H9 (cell line): Measurements from ENCODE around the gene VGLL3. TPM values are rescaled to one million over a fixed set of nuclear protein-coding genes. Genes with fewer than 3 reads are reported as not detected.

Source experiments
- DNase-seq: peaks from one replicate; pipeline ENCODE4 v3.0.0-alpha.2; 2017
- H2AFZ ChIP-seq: one replicate; pipeline ENCODE4 v1.6.1; 2013; ENCODE audit warnings: mild to moderate bottlenecking, low read length, control low read depth, moderate library complexity
- H2AK5ac ChIP-seq: 2 replicates; pipeline ENCODE4 v1.6.1; 2013; ENCODE audit warnings: low read length, control low read depth, mixed read lengths; ENCODE audit not compliant: insufficient read length
- H2BK120ac ChIP-seq: one replicate; pipeline ENCODE4 v1.6.1; 2013; ENCODE audit warnings: low read depth, mild to moderate bottlenecking, low read length, control low read depth, inconsistent platforms; ENCODE audit not compliant: poor library complexity, severe bottlenecking
- H2BK12ac ChIP-seq: 2 replicates; pipeline ENCODE4 v1.6.1; 2013; ENCODE audit warnings: low read length, control low read depth, mixed read lengths, low read depth; ENCODE audit not compliant: insufficient read length
- H2BK15ac ChIP-seq: 2 replicates; pipeline ENCODE4 v1.6.1; 2013; ENCODE audit warnings: low read depth, low read length, control low read depth
- H2BK20ac ChIP-seq: one replicate; pipeline ENCODE4 v1.6.1; 2013; ENCODE audit warnings: low read depth, mild to moderate bottlenecking, low read length, control low read depth, inconsistent platforms; ENCODE audit not compliant: poor library complexity, severe bottlenecking
- H2BK5ac ChIP-seq: 2 replicates; pipeline ENCODE4 v1.6.1; 2013; ENCODE audit warnings: low read length, control low read depth, mixed read lengths; ENCODE audit not compliant: insufficient read length
- H3K14ac ChIP-seq: 2 replicates; pipeline ENCODE4 v1.6.1; 2013; ENCODE audit warnings: low read length, control low read depth; ENCODE audit not compliant: insufficient read depth
- H3K18ac ChIP-seq: 2 replicates; pipeline ENCODE4 v1.6.1; 2013; ENCODE audit warnings: low read depth, mild to moderate bottlenecking, mixed read lengths, low read length, control low read depth; ENCODE audit not compliant: insufficient read length
- H3K23ac ChIP-seq: 2 replicates; pipeline ENCODE4 v1.6.1; 2013; ENCODE audit warnings: low read length, control low read depth, mixed read lengths, low read depth; ENCODE audit not compliant: insufficient read length
- H3K23me2 ChIP-seq: 2 replicates; pipeline ENCODE4 v1.6.1; 2013; ENCODE audit warnings: low read depth, mild to moderate bottlenecking, mixed read lengths, low read length, control low read depth; ENCODE audit not compliant: insufficient read length, poor library complexity, severe bottlenecking
- H3K27ac ChIP-seq: 2 replicates; pipeline ENCODE4 v1.5.1; 2013; ENCODE audit warnings: low read length, control low read depth, mixed read lengths, low read depth; ENCODE audit not compliant: insufficient read length
- H3K27me3 ChIP-seq: 2 replicates; pipeline ENCODE4 v1.6.1; 2013; ENCODE audit warnings: low read length, control low read depth, inconsistent platforms; ENCODE audit not compliant: insufficient read depth
- H3K4ac ChIP-seq: 2 replicates; pipeline ENCODE4 v1.6.1; 2013; ENCODE audit warnings: low read depth, mild to moderate bottlenecking, control low read depth, inconsistent platforms, low read length, moderate library complexity
- H3K4me1 ChIP-seq: 2 replicates; pipeline ENCODE4 v1.6.1; 2013; ENCODE audit warnings: low read length, control low read depth, inconsistent platforms; ENCODE audit not compliant: insufficient read depth
- H3K4me2 ChIP-seq: 2 replicates; pipeline ENCODE4 v1.6.1; 2013; ENCODE audit warnings: low read length, control low read depth, mixed read lengths; ENCODE audit not compliant: insufficient read length, insufficient read depth
- H3K56ac ChIP-seq: 2 replicates; pipeline ENCODE4 v1.6.1; 2013; ENCODE audit warnings: low read depth, mild to moderate bottlenecking, mixed read lengths, low read length, control low read depth; ENCODE audit not compliant: insufficient read length
- H3K79me1 ChIP-seq: 2 replicates; pipeline ENCODE4 v1.6.1; 2013; ENCODE audit warnings: low read depth, mild to moderate bottlenecking, moderate library complexity, low read length, control low read depth, inconsistent platforms; ENCODE audit not compliant: insufficient read depth, poor library complexity, severe bottlenecking
- H3K79me2 ChIP-seq: 2 replicates; pipeline ENCODE4 v1.6.1; 2013; ENCODE audit warnings: low read length, control low read depth, inconsistent platforms; ENCODE audit not compliant: insufficient read depth
- H3K9ac ChIP-seq: 2 replicates; pipeline ENCODE4 v1.6.1; 2013; ENCODE audit warnings: low read length, control low read depth, mixed read lengths; ENCODE audit not compliant: insufficient read length; ENCODE audit errors: extremely low read depth
- H3K9me3 ChIP-seq: one replicate; pipeline ENCODE4 v1.6.1; 2013; ENCODE audit warnings: low read depth, low read length, inconsistent platforms; ENCODE audit not compliant: control insufficient read depth
- H3T11ph ChIP-seq: one replicate; pipeline ENCODE4 v1.6.1; 2013; ENCODE audit warnings: mild to moderate bottlenecking, low read length, control low read depth, inconsistent platforms
- H4K20me1 ChIP-seq: one replicate; pipeline ENCODE4 v1.6.1; 2013; ENCODE audit not compliant: control insufficient read depth, insufficient read length, insufficient read depth
- H4K5ac ChIP-seq: 2 replicates; pipeline ENCODE4 v1.6.1; 2013; ENCODE audit warnings: low read depth, mild to moderate bottlenecking, mixed read lengths, low read length, control low read depth; ENCODE audit not compliant: insufficient read length
- H4K8ac ChIP-seq: replicated peaks from 2 replicates; pipeline ENCODE4 v1.6.1; 2013; ENCODE audit warnings: low read length, control low read depth, mixed read lengths, low read depth; ENCODE audit not compliant: insufficient read length
- H4K91ac ChIP-seq: 2 replicates; pipeline ENCODE4 v1.6.1; 2013; ENCODE audit warnings: low read depth, mild to moderate bottlenecking, moderate library complexity, mixed read lengths, low read length, control low read depth; ENCODE audit not compliant: insufficient read length
- H3K27ac Mint-ChIP-seq, 3 experiments: 2 replicates in 2 of 3; 3 replicates in 1 of 3; pipeline ENCODE4 v1.8.0; 2020 to 2021; ENCODE audit warnings: mixed read lengths in 3 of 3, mild to moderate bottlenecking in 1 of 3, moderate library complexity in 1 of 3
- H3K27me3 Mint-ChIP-seq: 2 replicates; pipeline ENCODE4 v1.8.0; 2021; ENCODE audit warnings: low read depth, mild to moderate bottlenecking, moderate library complexity, mixed read lengths
- H3K36me3 Mint-ChIP-seq, 3 experiments: 2 replicates in 2 of 3; 3 replicates in 1 of 3; pipeline ENCODE4 v1.8.0; 2020 to 2021; ENCODE audit warnings: low read depth in 3 of 3, mixed read lengths in 3 of 3; ENCODE audit not compliant: insufficient read depth in 1 of 3
- H3K4me1 Mint-ChIP-seq, 2 experiments: 2 replicates each; pipeline ENCODE4 v1.8.0; 2020; ENCODE audit warnings: mixed read lengths in 2 of 2
- H3K4me3 Mint-ChIP-seq, 2 experiments: 2 replicates in 1 of 2; 3 replicates in 1 of 2; pipeline ENCODE4 v1.8.0; 2020 to 2021; ENCODE audit warnings: mild to moderate bottlenecking in 2 of 2, mixed read lengths in 2 of 2, moderate library complexity in 1 of 2
- H3K9me3 Mint-ChIP-seq, 2 experiments: 2 replicates in 1 of 2; 3 replicates in 1 of 2; pipeline ENCODE4 v1.8.0; 2020; ENCODE audit warnings: mild to moderate bottlenecking in 2 of 2, mixed read lengths in 2 of 2, moderate library complexity in 1 of 2
- CTCF ChIP-seq: fragments of 200-600 bp; sonication (generic); conservative IDR thresholded peaks from 3 replicates; pipeline ENCODE4 v1.8.0; 2021; ENCODE audit warnings: antibody characterized with exemption, mild to moderate bottlenecking
- WGBS: extraction: QIAGEN DNeasy Blood & Tissue Kit; methylation state at CpG from one replicate; pipeline ENCODE4 v1.1.7; 2013; ENCODE audit warnings: missing lambda C conversion rate, low lambda C conversion rate, mixed read lengths; ENCODE audit not compliant: insufficient read length; ENCODE audit errors: extremely low coverage; 5-methylcytosine and 5-hydroxymethylcytosine counted together
- total RNA-seq: library from RNA; stranded (reverse); gene quantifications from 2 replicates; pipeline ENCODE4 v1.2.1, GENCODE V29; 2021

Gene VGLL3
- total RNA-seq, 1 experiment from 2014 or later, result 19.7 TPM

DNA sequence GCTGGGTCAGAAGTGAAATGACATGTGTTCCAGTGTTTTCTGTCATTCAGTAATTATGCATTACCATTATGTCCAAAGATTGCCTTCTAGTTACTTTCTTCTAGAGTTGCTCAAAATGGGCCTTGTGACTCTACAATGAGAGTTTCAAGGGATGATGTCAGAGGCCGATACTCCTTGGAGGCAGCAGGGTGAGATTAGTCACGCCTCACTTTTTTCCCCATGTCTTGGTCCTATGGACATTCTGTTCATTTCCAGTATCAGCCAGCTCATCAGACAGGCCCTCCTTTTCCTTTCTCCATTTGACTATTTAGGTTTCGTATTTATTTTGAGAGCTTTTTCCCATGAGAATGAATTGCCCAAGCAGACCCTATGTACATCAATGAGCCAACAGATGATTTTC lies 17.5 kb downstream of the VGLL3 start:
- no peak overlapping the region for H4K8ac ChIP-seq
- no peak for DNase-seq
- H2AFZ ChIP-seq, result no peak overlapping the region
- H3K4me1 ChIP-seq, result no peaks in the 10 kb centered on the region
- H2AK5ac ChIP-seq, result no peak overlapping the region
- Mint-ChIP-seq H3K36me3 (peaks cover 10 to 14% (median 12%) of the 10 kb centered on the region in 3 experiments; a peak in 6 of 7 replicates), H3K4me3 (no peak overlapping the region), H3K9me3 (peaks cover 4 to 5% of the 10 kb centered on the region in 2 experiments; a peak in 3 of 5 replicates), H3K27me3 (no peaks in the 10 kb centered on the region), H3K4me1 (peaks cover 4% of the 10 kb centered on the region in 2 experiments; a peak in 3 of 4 replicates), H3K27ac (no peak overlapping the region; a peak in 1 of 7 replicates)
- H4K5ac ChIP-seq, result no peak overlapping the region
- TF ChIP-seq CTCF, result no peak
- no peak overlapping the region for H3K14ac ChIP-seq
- no CpG with 5 or more reads among the region's 3 CpGs for WGBS
- no peak overlapping the region for H2BK15ac ChIP-seq
- H3T11ph ChIP-seq, result no peak overlapping the region
- H4K20me1 ChIP-seq, result no peaks in the 10 kb centered on the region
- no peaks in the 10 kb centered on the region for H3K79me1 ChIP-seq
- H3K27ac ChIP-seq, result no peak overlapping the region
- H3K23me2 ChIP-seq, result no peaks in the 10 kb centered on the region
- H4K91ac ChIP-seq, result no peak overlapping the region
- no peak overlapping the region for H3K9ac ChIP-seq
- no peak overlapping the region for H2BK12ac ChIP-seq
- H3K79me2 ChIP-seq, result no peaks in the 10 kb centered on the region
- no peak overlapping the region for H3K18ac ChIP-seq
- no peak overlapping the region for H3K4me2 ChIP-seq
- no peaks in the 10 kb centered on the region for H3K9me3 ChIP-seq
- no peak overlapping the region for H2BK120ac ChIP-seq
- no peak overlapping the region for H2BK5ac ChIP-seq
- H3K23ac ChIP-seq, result no peak overlapping the region
- H3K56ac ChIP-seq, result no peak overlapping the region
- no peak overlapping the region for H2BK20ac ChIP-seq
- no peak overlapping the region for H3K4ac ChIP-seq
- H3K27me3 ChIP-seq, result no peaks in the 10 kb centered on the region
